Activated naive CD8-positive, alpha-beta T cell (primary cell): ENCODE data around the gene FMNL2.
"Not testable (repeated sequence)": the region's sequence is repeated elsewhere in the genome, so short reads cannot be mapped to it uniquely, and the experiment has no call there.

Source experiments
- H3K27ac Mint-ChIP-seq: one replicate; pipeline ENCODE4 v1.8.0; 2021; ENCODE audit warnings: mixed read lengths
- H3K27me3 Mint-ChIP-seq: one replicate; pipeline ENCODE4 v1.8.0; 2021; ENCODE audit warnings: mixed read lengths
- H3K36me3 Mint-ChIP-seq: one replicate; pipeline ENCODE4 v1.8.0; 2021; ENCODE audit warnings: mixed read lengths
- H3K4me1 Mint-ChIP-seq: one replicate; pipeline ENCODE4 v1.8.0; 2021; ENCODE audit warnings: low read depth, mixed read lengths
- H3K4me3 Mint-ChIP-seq: one replicate; pipeline ENCODE4 v1.8.0; 2021; ENCODE audit warnings: mild to moderate bottlenecking, mixed read lengths
- H3K9me3 Mint-ChIP-seq: one replicate; pipeline ENCODE4 v1.8.0; 2021; ENCODE audit warnings: low read depth, mixed read lengths

The FMNL2 gene

DNA sequence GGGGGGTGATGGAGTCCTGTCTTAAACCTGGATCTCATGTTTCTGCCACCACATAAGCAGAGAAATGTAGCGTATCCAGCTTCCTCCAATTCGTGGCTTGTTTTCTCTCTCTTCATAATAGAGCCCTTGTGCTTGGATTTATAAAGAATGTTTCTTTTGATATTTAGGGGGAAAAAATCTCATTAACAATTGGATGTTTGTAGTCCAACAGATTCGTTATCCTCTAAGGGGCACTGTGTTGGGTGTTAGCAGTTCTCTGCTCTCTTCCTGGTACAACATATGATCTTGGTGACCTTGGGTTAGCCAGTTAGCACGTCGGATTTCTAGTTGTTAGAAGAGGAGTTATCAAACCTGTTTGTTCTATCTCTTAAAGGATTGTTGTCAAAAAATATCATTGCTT, 127.8 kb downstream of the FMNL2 start:
- peaks cover 5% of the 10 kb centered on the region for H3K27me3 Mint-ChIP-seq
- no peak overlapping the region for H3K27ac Mint-ChIP-seq
- no peaks in the 10 kb centered on the region for H3K36me3 Mint-ChIP-seq
- H3K4me1 Mint-ChIP-seq, result no peaks in the 10 kb centered on the region
- H3K9me3 Mint-ChIP-seq, result no peaks in the 10 kb centered on the region
- H3K4me3 Mint-ChIP-seq, result no peak overlapping the region

DNA sequence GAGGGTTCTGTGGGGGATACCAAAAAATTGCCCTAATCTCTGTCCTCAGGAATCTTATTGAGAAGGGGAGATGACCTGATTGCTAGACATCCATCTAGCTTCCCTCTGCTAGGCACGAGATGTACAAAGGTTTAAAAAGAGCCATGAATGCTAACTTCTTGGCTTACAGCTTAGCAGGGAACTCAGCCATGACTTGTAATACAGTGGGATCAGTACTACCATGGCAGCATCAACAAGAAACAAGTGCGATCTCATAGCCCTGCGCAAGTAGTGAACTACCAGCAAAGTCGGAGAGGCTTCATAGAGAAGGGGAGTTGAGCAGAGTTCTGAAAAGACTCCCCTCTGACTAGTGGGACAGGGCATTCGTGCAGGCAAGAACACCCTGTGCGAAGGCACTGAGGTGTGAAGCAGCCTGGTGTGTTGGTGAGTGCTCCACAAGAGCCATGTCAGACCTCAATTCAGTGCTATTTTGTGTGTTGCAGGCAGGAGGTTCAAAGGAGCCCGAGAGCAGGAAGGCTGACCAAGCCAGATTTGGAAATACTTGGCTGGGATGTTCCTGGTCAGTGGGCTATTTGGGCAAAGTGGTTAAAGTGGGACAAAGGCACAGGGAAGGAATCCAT, 130.0 kb downstream of the FMNL2 start:
- H3K27ac Mint-ChIP-seq, result no peak overlapping the region
- peaks cover 8% of the 10 kb centered on the region for H3K4me1 Mint-ChIP-seq
- H3K4me3 Mint-ChIP-seq, result no peak overlapping the region
- no peaks in the 10 kb centered on the region for H3K36me3 Mint-ChIP-seq
- peaks cover 5% of the 10 kb centered on the region for H3K27me3 Mint-ChIP-seq
- no peaks in the 10 kb centered on the region for H3K9me3 Mint-ChIP-seq

GRCh38 chr2:152465541-152465940, 130.6 kb downstream of the FMNL2 start:
- no peaks in the 10 kb centered on the region for H3K9me3 Mint-ChIP-seq
- H3K27ac Mint-ChIP-seq, result no peak overlapping the region
- no peak overlapping the region for H3K4me3 Mint-ChIP-seq
- no peaks in the 10 kb centered on the region for H3K36me3 Mint-ChIP-seq
- H3K27me3 Mint-ChIP-seq, result peaks cover 5% of the 10 kb centered on the region
- peaks cover 8% of the 10 kb centered on the region for H3K4me1 Mint-ChIP-seq

DNA sequence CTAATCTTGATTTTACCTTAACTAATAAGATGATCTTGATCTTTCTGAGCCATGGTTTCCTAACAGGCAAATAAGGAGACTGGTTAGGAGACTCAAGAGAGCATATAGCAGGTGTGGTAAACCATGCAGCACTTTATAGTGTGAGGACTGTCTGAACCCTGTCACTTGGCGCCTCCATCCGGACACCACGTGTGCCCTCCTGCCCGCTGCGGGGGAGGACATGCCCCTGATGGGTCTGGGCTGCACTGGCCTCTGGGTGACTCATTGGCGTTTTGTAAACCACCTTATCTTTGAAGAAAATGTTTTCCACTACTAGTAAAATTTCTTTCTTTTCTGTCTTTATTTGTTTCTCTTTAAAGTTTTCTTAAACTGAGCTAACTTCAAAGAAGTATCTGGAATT, 131.1 kb downstream of the FMNL2 start:
- Mint-ChIP-seq H3K4me3 (no peak overlapping the region), H3K27me3 (peaks cover 5% of the 10 kb centered on the region), H3K27ac (no peak overlapping the region), H3K36me3 (no peaks in the 10 kb centered on the region), H3K9me3 (no peaks in the 10 kb centered on the region), H3K4me1 (peaks cover 8% of the 10 kb centered on the region)

- Mint-ChIP-seq H3K27ac (no peak overlapping the region), H3K36me3 (no peaks in the 10 kb centered on the region), H3K4me1 (peaks cover 8% of the 10 kb centered on the region), H3K4me3 (no peak overlapping the region), H3K27me3 (peaks cover 5% of the 10 kb centered on the region), H3K9me3 (no peaks in the 10 kb centered on the region)
Observed at GRCh38 chr2:152466980-152467676, 132.2 kb downstream of the FMNL2 start.

DNA sequence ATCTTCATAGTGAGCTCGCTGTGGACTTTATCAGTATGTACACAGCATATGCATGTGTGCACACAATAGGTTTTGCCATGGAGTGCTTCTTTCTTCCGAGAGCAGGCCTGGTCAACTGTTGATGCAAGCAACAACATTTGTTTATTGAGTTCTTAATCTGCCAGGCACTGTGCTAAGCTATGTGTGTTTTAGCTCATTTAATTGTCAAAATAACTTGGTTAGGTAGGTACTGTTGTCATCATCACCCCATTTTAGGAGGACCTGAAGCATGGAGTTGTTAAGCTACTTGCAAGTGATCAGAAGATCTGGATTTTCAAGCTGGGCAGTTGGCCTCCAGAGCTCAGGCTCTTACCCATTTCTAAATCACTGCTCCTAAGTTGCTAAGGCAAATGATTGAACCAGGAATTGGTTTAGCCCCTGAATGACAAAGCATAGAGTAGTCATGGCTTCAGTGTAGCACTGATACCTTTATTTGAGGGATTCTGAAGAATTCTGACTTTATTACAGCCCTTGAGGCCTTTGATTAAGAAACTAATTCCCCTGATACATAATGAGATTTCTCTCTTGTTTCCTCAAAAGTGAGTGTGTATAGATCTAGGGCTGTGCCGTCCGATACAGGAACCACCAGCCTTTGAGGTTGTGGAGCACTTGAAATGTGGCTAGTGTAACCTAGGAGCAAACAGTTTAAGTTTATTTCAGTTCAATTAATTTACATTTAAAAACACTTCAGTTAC, 132.9 kb downstream of the FMNL2 start:
- H3K27me3 Mint-ChIP-seq, result peaks cover 5% of the 10 kb centered on the region
- no peak overlapping the region for H3K27ac Mint-ChIP-seq
- H3K36me3 Mint-ChIP-seq, result no peaks in the 10 kb centered on the region
- no peak overlapping the region for H3K4me3 Mint-ChIP-seq
- peaks cover 8% of the 10 kb centered on the region for H3K4me1 Mint-ChIP-seq
- H3K9me3 Mint-ChIP-seq, result no peaks in the 10 kb centered on the region

DNA sequence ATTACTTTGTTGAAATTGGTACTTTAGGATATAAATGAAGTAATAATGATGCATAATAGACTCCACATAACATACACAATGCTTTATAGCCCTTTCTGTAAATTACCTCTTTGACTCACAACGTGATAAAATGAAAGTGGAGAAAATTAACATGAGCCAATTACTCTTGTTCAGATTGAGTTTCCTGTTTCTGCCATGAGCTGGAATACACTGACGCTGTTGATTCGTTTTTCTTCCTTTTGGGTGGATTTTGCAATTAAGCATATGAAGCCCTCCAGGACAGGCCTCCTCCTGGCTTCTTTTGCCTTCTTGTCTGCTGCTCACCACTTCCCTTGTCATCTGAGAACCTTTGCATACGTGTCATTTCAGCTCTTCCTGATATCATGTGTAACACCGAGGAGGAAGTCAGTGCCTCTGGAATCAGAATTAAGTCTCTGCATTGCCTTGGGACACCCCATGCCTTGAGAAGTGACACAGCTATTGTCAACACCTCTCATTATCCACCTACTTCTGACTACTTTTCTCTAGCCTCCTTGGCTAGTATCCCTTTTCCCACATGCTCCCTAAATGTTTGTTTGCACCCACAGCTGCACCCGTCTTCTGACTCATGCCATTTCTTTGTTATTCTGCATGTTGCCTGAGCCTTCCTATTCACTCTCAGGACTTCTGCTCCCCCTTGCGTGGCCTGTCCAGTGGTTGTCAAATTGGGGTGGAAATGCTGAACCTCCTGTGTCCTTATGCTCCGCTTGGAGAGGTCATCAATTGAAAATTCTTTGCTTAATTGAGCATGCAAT, 134.1 kb downstream of the FMNL2 start:
- H3K4me3 Mint-ChIP-seq, result no peak overlapping the region
- no peaks in the 10 kb centered on the region for H3K9me3 Mint-ChIP-seq
- H3K4me1 Mint-ChIP-seq, result peaks cover 8% of the 10 kb centered on the region
- peaks cover 5% of the 10 kb centered on the region for H3K27me3 Mint-ChIP-seq
- no peak overlapping the region for H3K27ac Mint-ChIP-seq
- no peaks in the 10 kb centered on the region for H3K36me3 Mint-ChIP-seq

DNA sequence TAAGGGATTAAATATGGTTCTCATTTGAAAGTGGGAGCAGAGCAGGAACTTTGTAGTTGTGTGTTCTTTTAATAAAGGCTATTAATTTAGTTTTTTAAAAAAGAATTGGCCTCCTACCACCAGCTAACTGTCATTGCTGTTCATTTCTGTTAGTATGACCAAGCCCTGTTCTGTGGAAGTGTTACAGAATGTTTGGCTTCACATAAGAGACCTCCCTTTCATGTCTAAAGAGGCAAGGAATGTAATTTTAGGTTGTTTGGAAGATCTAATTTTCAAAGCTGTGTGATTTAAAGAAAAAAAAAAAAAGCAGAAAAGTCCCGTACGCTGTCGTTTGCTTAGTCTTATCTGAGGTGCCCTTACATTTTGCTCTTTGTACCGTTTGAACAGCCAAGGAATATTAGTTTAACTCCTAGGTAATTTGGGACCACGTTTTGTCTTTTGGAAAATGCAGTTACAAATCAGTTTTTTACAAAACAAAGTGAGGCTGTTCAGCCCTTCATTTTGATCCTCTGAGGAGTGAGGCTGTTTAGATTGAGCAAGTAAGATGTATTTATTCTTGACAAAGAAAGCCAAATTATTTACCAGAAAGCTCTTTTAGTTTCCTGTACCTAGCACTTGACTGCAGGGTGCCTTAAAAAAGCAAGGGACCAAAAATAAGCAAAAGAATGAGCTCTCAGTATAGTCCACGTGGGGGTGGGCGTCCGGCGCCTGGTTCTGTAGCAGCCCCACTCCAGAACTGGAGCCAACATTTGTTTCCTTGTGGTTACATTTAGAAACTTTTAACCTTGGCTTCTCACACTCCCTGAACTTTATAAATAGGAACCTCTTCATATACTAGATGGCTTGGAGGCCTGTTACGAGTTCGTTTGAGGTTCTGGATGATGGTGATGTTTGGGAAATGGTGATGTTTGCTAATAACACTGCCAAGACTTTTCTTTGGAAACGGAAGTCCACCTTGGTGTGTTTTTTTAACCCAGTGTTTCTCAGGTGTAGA, 136.2 kb downstream of the FMNL2 start:
- H3K36me3 Mint-ChIP-seq, result no peaks in the 10 kb centered on the region
- no peaks in the 10 kb centered on the region for H3K9me3 Mint-ChIP-seq
- peaks cover 5% of the 10 kb centered on the region for H3K27me3 Mint-ChIP-seq
- no peak overlapping the region for H3K27ac Mint-ChIP-seq
- peaks cover 8% of the 10 kb centered on the region for H3K4me1 Mint-ChIP-seq
- no peak overlapping the region for H3K4me3 Mint-ChIP-seq

GRCh38 chr2:152472481-152472887, 137.5 kb downstream of the FMNL2 start:
- peaks cover 8% of the 10 kb centered on the region for H3K4me1 Mint-ChIP-seq
- H3K27me3 Mint-ChIP-seq, result peaks cover 1% of the 10 kb centered on the region
- H3K9me3 Mint-ChIP-seq, result no peaks in the 10 kb centered on the region
- no peak overlapping the region for H3K4me3 Mint-ChIP-seq
- no peak overlapping the region for H3K27ac Mint-ChIP-seq
- H3K36me3 Mint-ChIP-seq, result no peaks in the 10 kb centered on the region

DNA sequence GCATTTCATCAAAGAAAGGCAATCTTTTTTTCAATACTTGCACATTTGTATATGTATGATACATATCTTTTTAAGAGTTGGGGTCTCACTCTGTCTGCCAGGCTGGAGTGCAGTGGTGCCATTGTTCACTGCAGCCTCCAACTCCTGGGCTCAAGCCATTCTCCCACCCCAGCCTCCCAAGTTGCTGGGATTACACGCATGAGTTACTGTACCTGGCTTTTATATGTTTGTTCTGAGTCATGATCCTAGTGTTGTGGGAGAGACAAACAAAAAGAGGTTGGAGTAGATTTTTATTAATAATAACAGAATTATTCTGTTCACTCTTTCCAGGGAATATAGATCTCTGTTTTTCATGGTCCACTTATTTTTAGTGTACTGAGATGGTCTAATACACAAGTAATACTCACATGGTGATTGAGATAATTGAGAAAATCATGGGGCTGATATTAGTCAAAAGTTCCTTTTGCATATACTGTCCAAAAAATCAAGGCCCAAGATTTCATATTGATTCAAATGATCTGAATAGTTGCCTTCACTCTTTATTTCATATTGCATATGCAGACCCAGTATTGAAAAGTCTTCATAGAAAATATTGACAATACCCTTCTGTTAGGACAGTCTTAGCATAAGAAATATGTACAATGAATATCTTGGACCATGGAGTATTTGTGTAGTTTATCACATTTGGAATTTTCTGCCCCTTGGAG, 138.3 kb downstream of the FMNL2 start:
- no peak overlapping the region for H3K4me3 Mint-ChIP-seq
- H3K27ac Mint-ChIP-seq, result no peak overlapping the region
- H3K9me3 Mint-ChIP-seq, result no peaks in the 10 kb centered on the region
- H3K36me3 Mint-ChIP-seq, result no peaks in the 10 kb centered on the region
- H3K27me3 Mint-ChIP-seq, result peaks cover 2% of the 10 kb centered on the region
- peaks cover 8% of the 10 kb centered on the region for H3K4me1 Mint-ChIP-seq

GRCh38 chr2:152474523-152474922, 139.5 kb downstream of the FMNL2 start:
- not testable (repeated sequence) for H3K4me1 Mint-ChIP-seq

GRCh38 chr2:152475982-152476381, 141.0 kb downstream of the FMNL2 start:
- Mint-ChIP-seq H3K27ac (no peak overlapping the region), H3K9me3 (no peaks in the 10 kb centered on the region), H3K4me3 (no peak overlapping the region), H3K27me3 (peaks cover 3% of the 10 kb centered on the region), H3K36me3 (no peaks in the 10 kb centered on the region), H3K4me1 (no peaks in the 10 kb centered on the region)

More at GRCh38 chr2:152474523-152474922, 139.5 kb downstream of the FMNL2 start:
- H3K4me3 Mint-ChIP-seq, H3K36me3 Mint-ChIP-seq, H3K9me3 Mint-ChIP-seq, H3K27me3 Mint-ChIP-seq, H3K27ac Mint-ChIP-seq: not testable (repeated sequence)

- Mint-ChIP-seq H3K27me3 (peaks cover 3% of the 10 kb centered on the region), H3K36me3 (no peaks in the 10 kb centered on the region), H3K4me1 (no peaks in the 10 kb centered on the region), H3K9me3 (no peaks in the 10 kb centered on the region), H3K27ac (no peak overlapping the region), H3K4me3 (no peak overlapping the region)
Observed at GRCh38 chr2:152477347-152478092, 142.5 kb downstream of the FMNL2 start.
